CD14-positive monocyte (primary cell): Measurements from ENCODE around the gene SENP8. TPM values are rescaled to one million over a fixed set of nuclear protein-coding genes. Genes with fewer than 3 reads are reported as not detected.

Source experiments
- DNase-seq, 3 donors: peaks; one replicate each; pipeline ENCODE4 v3.0.0-alpha.2; 2011 to 2022
- H2AFZ ChIP-seq: 2 replicates; pipeline ENCODE4 v1.6.0; 2012; ENCODE audit warnings: mild to moderate bottlenecking, low read depth, low read length, inconsistent platforms; ENCODE audit not compliant: insufficient read depth, poor library complexity, severe bottlenecking
- H3K27ac ChIP-seq, 2 donors: 1 replicate in 1 of 2; 2 replicates in 1 of 2; pipeline ENCODE4 v1.5.1; 2012 to 2013; ENCODE audit warnings: low read length in 2 of 2, control low read depth in 1 of 2, inconsistent platforms in 1 of 2, low read depth in 1 of 2, mild to moderate bottlenecking in 1 of 2
- H3K27me3 ChIP-seq, 2 donors: one replicate each; pipeline versions ENCODE4 v1.6.0 to v1.6.1; 2011 to 2013; ENCODE audit warnings: low read length in 2 of 2; ENCODE audit not compliant: control insufficient read depth in 2 of 2, insufficient read depth in 2 of 2
- H3K36me3 ChIP-seq, 2 donors: replicated peaks in 1 of 2; 1 replicate in 1 of 2; 2 replicates in 1 of 2; pipeline versions ENCODE4 v1.5.1 to v1.6.1; 2012 to 2013; ENCODE audit warnings: low read length in 2 of 2, control low read depth in 1 of 2, inconsistent platforms in 1 of 2, mild to moderate bottlenecking in 1 of 2; ENCODE audit not compliant: insufficient read depth in 2 of 2, control insufficient read depth in 1 of 2
- H3K4me1 ChIP-seq, 2 donors: 1 replicate in 1 of 2; 2 replicates in 1 of 2; pipeline versions ENCODE4 v1.5.1 to v1.6.1; 2012 to 2013; ENCODE audit warnings: low read length in 2 of 2, control low read depth in 1 of 2, inconsistent platforms in 1 of 2, mild to moderate bottlenecking in 1 of 2, moderate library complexity in 1 of 2; ENCODE audit not compliant: insufficient read depth in 2 of 2, control insufficient read depth in 1 of 2
- H3K4me2 ChIP-seq: replicated peaks from 2 replicates; pipeline ENCODE3; 2012; ENCODE audit warnings: low read length, moderate library complexity, mild to moderate bottlenecking; ENCODE audit not compliant: poor library complexity, severe bottlenecking; ENCODE audit errors: extremely low read depth
- H3K4me3 ChIP-seq, 3 experiments: fragments of 200-600 bp in 1 of 3; sonication (generic) in 1 of 3; replicated peaks in 1 of 3; 1 replicate in 2 of 3; 2 replicates in 1 of 3; pipeline ENCODE4 v1.5.1; 2011 to 2013; ENCODE audit warnings: low read length in 3 of 3, mild to moderate bottlenecking in 3 of 3, control low read depth in 2 of 3, low read depth in 2 of 3, inconsistent platforms in 1 of 3, moderate library complexity in 1 of 3
- H3K79me2 ChIP-seq: 2 replicates; pipeline ENCODE4 v1.6.0; 2012; ENCODE audit warnings: mild to moderate bottlenecking, control low read depth, inconsistent platforms, low read length, moderate library complexity; ENCODE audit not compliant: insufficient read depth
- H3K9ac ChIP-seq: 2 replicates; pipeline ENCODE4 v1.6.0; 2017; ENCODE audit warnings: low read length, mild to moderate bottlenecking; ENCODE audit not compliant: insufficient read depth, poor library complexity, severe bottlenecking
- H3K9me3 ChIP-seq, 2 donors: replicated peaks in 1 of 2; 1 replicate in 1 of 2; 2 replicates in 1 of 2; pipeline versions ENCODE4 v1.5.1 to v1.6.1; 2012 to 2013; ENCODE audit warnings: low read length in 2 of 2, control low read depth in 1 of 2; ENCODE audit not compliant: control insufficient read depth in 1 of 2, insufficient read depth in 1 of 2
- H4K20me1 ChIP-seq: 2 replicates; pipeline ENCODE4 v1.6.0; 2012; ENCODE audit warnings: mild to moderate bottlenecking, low read length, control low read depth, moderate library complexity; ENCODE audit not compliant: insufficient read depth
- H3K27ac Mint-ChIP-seq, 7 donors: one replicate each; pipeline ENCODE4 v1.8.0; 2020; ENCODE audit warnings: mild to moderate bottlenecking in 7 of 7, mixed read lengths in 7 of 7, moderate library complexity in 6 of 7, inconsistent platforms in 2 of 7
- H3K27me3 Mint-ChIP-seq, 3 donors: one replicate each; pipeline ENCODE4 v1.8.0; 2021 to 2022; ENCODE audit warnings: low read depth in 3 of 3, mild to moderate bottlenecking in 3 of 3, mixed read lengths in 3 of 3, moderate library complexity in 3 of 3, inconsistent platforms in 1 of 3
- H3K36me3 Mint-ChIP-seq, 2 donors: one replicate each; pipeline ENCODE4 v1.8.0; 2020; ENCODE audit warnings: mixed read lengths in 2 of 2, inconsistent platforms in 1 of 2, mild to moderate bottlenecking in 1 of 2
- H3K4me1 Mint-ChIP-seq: one replicate; pipeline ENCODE4 v1.8.0; 2020; ENCODE audit warnings: mild to moderate bottlenecking, mixed read lengths
- H3K4me3 Mint-ChIP-seq, 2 donors: one replicate each; pipeline ENCODE4 v1.8.0; 2020; ENCODE audit warnings: mild to moderate bottlenecking in 2 of 2, mixed read lengths in 2 of 2, moderate library complexity in 1 of 2
- H3K9me3 Mint-ChIP-seq, 7 donors: one replicate each; pipeline ENCODE4 v1.8.0; 2020 to 2022; ENCODE audit warnings: mixed read lengths in 7 of 7, mild to moderate bottlenecking in 6 of 7, moderate library complexity in 6 of 7, inconsistent platforms in 2 of 7
- CTCF ChIP-seq: fragments of 200-600 bp; IDR thresholded peaks from one replicate; pipeline ENCODE4 v1.8.0; 2022; ENCODE audit warnings: antibody characterized with exemption, mild to moderate bottlenecking
- WGBS: methylation state at CpG from one replicate; pipeline ENCODE4 v1.1.5; 2013; ENCODE audit warnings: missing lambda C conversion rate; ENCODE audit not compliant: insufficient coverage; 5-methylcytosine and 5-hydroxymethylcytosine counted together
- intact Hi-C, 2 donors: fragments of 100-400 bp; cut with micrococcal nuclease; formaldehyde crosslinking; loops; one replicate each; pipeline versions ENCODE4 v1.15.0 to v1.15.1; 2023
- polyA plus RNA-seq, 3 donors: library from polyadenylated mRNA; depleted of rRNA in 1 of 3; unstranded in 2 of 3; stranded (reverse) in 1 of 3; fragments of 300-500 nt in 2 of 3; fragments of >200 nt in 1 of 3; fragmentation: Illumina TruSeq in 2 of 3; gene quantifications; 1 replicate in 2 of 3; 2 replicates in 1 of 3; pipeline ENCODE4 v1.2.3, GENCODE V29; 2012 to 2021

The SENP8 gene
- polyA plus RNA-seq, 3 donors = 0.52 to 1.4 (median 0.79) TPM

DNA sequence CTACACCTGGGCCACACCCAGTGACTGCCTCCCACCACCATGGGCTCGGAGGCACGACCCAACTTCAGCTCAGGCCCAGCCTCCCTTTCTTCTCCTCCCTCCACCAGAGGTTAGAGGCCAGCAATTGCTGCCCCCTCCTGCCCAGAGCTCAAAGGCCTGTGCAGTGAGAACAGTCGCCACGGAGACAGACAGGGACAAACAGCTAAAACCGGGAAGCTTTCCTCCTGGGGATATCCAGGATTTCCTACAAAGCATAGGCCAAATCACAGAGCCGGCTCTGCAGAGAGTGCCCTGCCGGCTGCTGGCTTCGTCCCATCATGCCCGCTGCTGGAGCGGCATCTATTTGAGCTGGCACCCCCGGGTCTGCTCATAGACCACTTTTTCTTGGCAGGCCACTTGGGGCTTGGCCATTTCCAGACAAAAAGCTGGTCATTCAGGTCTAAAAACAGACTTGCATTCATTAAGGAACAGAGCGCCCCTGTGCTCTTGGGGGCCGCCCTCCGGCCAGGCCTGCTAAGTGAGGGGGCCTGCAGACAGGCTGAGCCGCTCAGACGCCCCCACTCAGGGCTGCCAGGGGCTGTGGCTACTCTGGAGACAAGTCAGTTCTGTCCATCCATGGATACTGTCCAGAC, 61.9 kb downstream of the SENP8 start:
- H3K27ac Mint-ChIP-seq = no peak overlapping the region
- peaks cover 7 to 19% of the 10 kb centered on the region in 2 donors for H3K27me3 ChIP-seq
- H3K9ac ChIP-seq = no peak overlapping the region
- H3K4me3 Mint-ChIP-seq = no peak overlapping the region
- H4K20me1 ChIP-seq = no peaks in the 10 kb centered on the region
- no peaks in the 10 kb centered on the region for H3K79me2 ChIP-seq
- TF ChIP-seq CTCF = no peak
- H3K9me3 Mint-ChIP-seq = peaks cover 0 to 5% (median 0%) of the 10 kb centered on the region in 7 donors
- no peak for DNase-seq
- intact Hi-C loops = no loop called here
- H3K27me3 Mint-ChIP-seq = peaks cover 17 to 25% (median 19%) of the 10 kb centered on the region in 3 donors
- no peaks in the 10 kb centered on the region for H3K4me1 ChIP-seq
- H3K36me3 ChIP-seq = no peaks in the 10 kb centered on the region
- H3K9me3 ChIP-seq = peaks cover 0 to 9% of the 10 kb centered on the region in 2 donors
- no peak overlapping the region for H2AFZ ChIP-seq
- no peak overlapping the region for H3K4me2 ChIP-seq
- no peak overlapping the region for H3K4me3 ChIP-seq
- WGBS = 96% methylated on average over 16 of the region's 16 CpGs
- H3K27ac ChIP-seq = no peak overlapping the region
- H3K4me1 Mint-ChIP-seq = peaks cover 3% of the 10 kb centered on the region
- no peaks in the 10 kb centered on the region for H3K36me3 Mint-ChIP-seq

GRCh38 chr15:72180761-72181324, 62.6 kb downstream of the SENP8 start:
- WGBS = 91% methylated on average over 3 of the region's 5 CpGs
- no peak overlapping the region for H3K4me3 ChIP-seq
- Mint-ChIP-seq H3K36me3 (no peaks in the 10 kb centered on the region), H3K9me3 (peaks cover 0 to 5% (median 0%) of the 10 kb centered on the region in 7 donors), H3K27me3 (peaks cover 23 to 30% (median 25%) of the 10 kb centered on the region in 3 donors), H3K27ac (no peak overlapping the region), H3K4me3 (no peak overlapping the region), H3K4me1 (peaks cover 3% of the 10 kb centered on the region)
- H3K27ac ChIP-seq = no peak overlapping the region
- H3K9me3 ChIP-seq = peaks cover 0 to 9% of the 10 kb centered on the region in 2 donors
- no peak for DNase-seq
- intact Hi-C loops = no loop called here
- peaks cover 13 to 26% of the 10 kb centered on the region in 2 donors for H3K27me3 ChIP-seq
- no peak overlapping the region for H3K9ac ChIP-seq
- no peaks in the 10 kb centered on the region for H3K4me1 ChIP-seq
- H4K20me1 ChIP-seq = no peaks in the 10 kb centered on the region
- no peaks in the 10 kb centered on the region for H3K36me3 ChIP-seq
- no peak for TF ChIP-seq CTCF
- no peak overlapping the region for H3K4me2 ChIP-seq
- H3K79me2 ChIP-seq = no peaks in the 10 kb centered on the region
- no peak overlapping the region for H2AFZ ChIP-seq
